Neural cell (in vitro differentiated cells): ENCODE results near the gene MAPK14. TPM values are rescaled to one million over a fixed set of nuclear protein-coding genes. Genes with fewer than 3 reads are reported as not detected.

Experiments
- H2AFZ ChIP-seq: fragments of 200-600, 300-800 bp; sonication (generic), shearing (Covaris generic); 2 replicates; pipeline ENCODE4 v1.6.0; 2014; ENCODE audit warnings: low read depth, mild to moderate bottlenecking, antibody characterized with exemption, low read length, moderate library complexity
- H3F3A ChIP-seq: fragments of 200-600 bp; shearing (Covaris generic); 2 replicates; pipeline ENCODE4 v1.6.1; 2016; ENCODE audit warnings: mild to moderate bottlenecking, moderate library complexity, mixed read lengths, antibody characterized with exemption, low read length; ENCODE audit not compliant: insufficient read depth, poor library complexity, severe bottlenecking
- H3K27ac ChIP-seq: fragments of 200-600, 300-800 bp; sonication (generic), shearing (Covaris generic); 2 replicates; pipeline ENCODE4 v1.5.1; 2014; ENCODE audit warnings: mild to moderate bottlenecking, low read length, moderate library complexity
- H3K27me3 ChIP-seq: fragments of 300-800, 200-600 bp; sonication (generic), shearing (Covaris generic); 2 replicates; pipeline ENCODE4 v1.6.0; 2014; ENCODE audit warnings: mild to moderate bottlenecking, low read depth, low read length, moderate library complexity; ENCODE audit not compliant: insufficient read depth
- H3K36me3 ChIP-seq: fragments of 300-800, 200-600 bp; sonication (generic), shearing (Covaris generic); 2 replicates; pipeline ENCODE4 v1.5.1; 2014; ENCODE audit warnings: mild to moderate bottlenecking, antibody characterized with exemption, low read length, moderate library complexity; ENCODE audit not compliant: insufficient read depth
- H3K4me2 ChIP-seq: fragments of 300-800, 200-600 bp; sonication (generic), shearing (Covaris generic); 2 replicates; pipeline ENCODE4 v1.6.0; 2014; ENCODE audit warnings: mild to moderate bottlenecking, low read length
- H3K4me3 ChIP-seq: fragments of 300-800, 200-600 bp; sonication (generic), shearing (Covaris generic); 2 replicates; pipeline ENCODE4 v1.5.1; 2014; ENCODE audit warnings: mild to moderate bottlenecking, low read length, moderate library complexity
- H3K79me2 ChIP-seq: fragments of 200-600 bp; shearing (Covaris generic); replicated peaks from 2 replicates; pipeline ENCODE4 v1.6.0; 2014; ENCODE audit warnings: mild to moderate bottlenecking, low read length, moderate library complexity; ENCODE audit not compliant: insufficient read depth
- H3K9ac ChIP-seq: fragments of 300-800, 200-600 bp; sonication (generic), shearing (Covaris generic); 2 replicates; pipeline ENCODE4 v1.6.1; 2016; ENCODE audit warnings: mild to moderate bottlenecking, low read length, mixed read lengths
- H3K9me2 ChIP-seq: fragments of 200-600 bp; shearing (Covaris generic); 2 replicates; pipeline ENCODE4 v1.6.1; 2016; ENCODE audit warnings: mild to moderate bottlenecking, low read length, mixed read lengths; ENCODE audit not compliant: insufficient read depth
- H3K9me3 ChIP-seq: fragments of 200-600, 300-800 bp; sonication (generic), shearing (Covaris generic); 2 replicates; pipeline ENCODE4 v1.6.1; 2016; ENCODE audit warnings: mild to moderate bottlenecking, mixed run types, low read length, moderate library complexity, mixed read lengths
- H4K20me1 ChIP-seq: fragments of 200-600 bp; shearing (Covaris generic); 2 replicates; pipeline ENCODE4 v1.6.1; 2016; ENCODE audit warnings: mild to moderate bottlenecking, mixed run types; ENCODE audit not compliant: insufficient read depth
- CTCF ChIP-seq: fragments of 450-650 bp; IDR thresholded peaks from 2 replicates; pipeline ENCODE4 v1.5.1; 2014; ENCODE audit warnings: antibody characterized with exemption, mild to moderate bottlenecking, moderate library complexity; ENCODE audit not compliant: poor library complexity, severe bottlenecking
- EP300 ChIP-seq: fragments of 450-650 bp; conservative IDR thresholded peaks from 2 replicates; pipeline ENCODE4 v1.6.1; 2014; ENCODE audit warnings: antibody characterized with exemption, mild to moderate bottlenecking, moderate library complexity; ENCODE audit not compliant: poor library complexity, severe bottlenecking
- EZH2 ChIP-seq: fragments of 200-600, 300-800 bp; shearing (Covaris generic), sonication (generic); IDR thresholded peaks from 2 replicates; pipeline ENCODE4 v1.6.1; 2014; ENCODE audit warnings: antibody characterized with exemption, low read length, borderline replicate concordance, mild to moderate bottlenecking; ENCODE audit not compliant: insufficient read depth, poor library complexity, severe bottlenecking
- MXI1 ChIP-seq: fragments of 450-650 bp; conservative IDR thresholded peaks from 2 replicates; pipeline ENCODE4 v1.6.1; 2014; ENCODE audit warnings: antibody characterized with exemption, mild to moderate bottlenecking; ENCODE audit not compliant: poor library complexity, severe bottlenecking
- POLR2AphosphoS5 ChIP-seq: IDR thresholded peaks from 2 replicates; pipeline ENCODE4 v1.6.1; 2012
- RAD21 ChIP-seq: fragments of 450-650 bp; conservative IDR thresholded peaks from 2 replicates; pipeline ENCODE4 v1.6.1; 2014; ENCODE audit warnings: antibody characterized with exemption, mild to moderate bottlenecking, moderate library complexity
- REST ChIP-seq: IDR thresholded peaks from 2 replicates; pipeline ENCODE4 v1.6.1; 2012; ENCODE audit warnings: borderline replicate concordance
- SMC3 ChIP-seq: fragments of 450-650 bp; conservative IDR thresholded peaks from 2 replicates; pipeline ENCODE4 v1.6.1; 2014; ENCODE audit warnings: antibody characterized with exemption, mild to moderate bottlenecking, moderate library complexity; ENCODE audit not compliant: poor library complexity
- TAF1 ChIP-seq: IDR thresholded peaks from 2 replicates; pipeline ENCODE4 v1.6.1; 2012; ENCODE audit warnings: low read depth
- polyA plus RNA-seq: library from polyadenylated mRNA; depleted of rRNA; stranded (reverse); fragments of >200 nt; gene quantifications from 2 replicates; pipeline ENCODE4 v1.2.3, GENCODE V29; 2014

MAPK14 gene
- polyA plus RNA-seq, 1 donor from 2014 or later, result 26.6 TPM

- no peaks in the 10 kb centered on the region for H3K9me3 ChIP-seq
- no peaks in the 10 kb centered on the region for H3K9me2 ChIP-seq
- no peaks in the 10 kb centered on the region for H3K36me3 ChIP-seq
- no peaks in the 10 kb centered on the region for H4K20me1 ChIP-seq
- no peak overlapping the region for H3K4me3 ChIP-seq
- peaks cover 18% of the 10 kb centered on the region for H3K27me3 ChIP-seq
- no peaks in the 10 kb centered on the region for H3K79me2 ChIP-seq
- no peak overlapping the region for H2AFZ ChIP-seq
- no peaks in the 10 kb centered on the region for H3F3A ChIP-seq
- no peak overlapping the region for H3K4me2 ChIP-seq
- H3K27ac ChIP-seq, result no peak overlapping the region
- TF ChIP-seq EZH2, result no peak
- TF ChIP-seq CTCF, result no peak
- no peak for TF ChIP-seq TAF1
- TF ChIP-seq MXI1, result no peak
- no peak for TF ChIP-seq REST
- TF ChIP-seq POLR2AphosphoS5, result no peak
- H3K9ac ChIP-seq, result no peak overlapping the region
Observed at GRCh38 chr6:36133912-36134311, 106.3 kb downstream of the MAPK14 start.

DNA sequence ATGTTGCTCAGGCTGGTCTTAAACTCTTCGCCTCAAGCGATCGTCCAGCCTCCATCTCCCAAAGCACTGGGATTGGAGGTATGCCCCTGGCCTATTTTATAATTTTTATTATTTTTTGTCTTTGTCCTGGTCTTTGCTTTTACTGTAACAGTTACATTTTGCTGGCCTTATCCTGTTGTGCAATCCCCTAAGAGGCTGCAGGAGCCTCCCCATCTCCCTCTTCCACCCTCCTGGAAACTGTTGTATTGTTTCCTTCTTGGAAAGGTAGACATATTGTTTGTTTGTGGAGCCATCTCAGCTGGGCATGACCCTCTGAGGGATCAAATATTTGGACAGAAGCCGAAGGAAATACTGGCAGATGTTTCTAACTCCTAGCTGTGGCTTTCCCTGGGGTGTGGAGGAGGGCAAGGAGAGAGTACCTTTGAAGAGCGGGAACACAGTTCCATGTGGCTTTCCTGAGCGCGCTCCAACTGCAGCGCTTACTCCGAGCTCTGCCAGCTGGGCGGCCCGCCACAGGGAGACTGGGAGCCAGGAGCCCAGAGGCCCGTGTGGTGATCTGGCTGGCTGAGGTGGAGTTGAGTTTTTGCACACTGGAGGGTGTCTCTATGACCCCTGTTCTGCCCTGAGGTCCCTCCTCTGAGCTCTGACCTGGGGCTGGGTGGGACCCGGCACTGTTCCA is 107.6 kb downstream of the MAPK14 start:
- Histone ChIP-seq H4K20me1 (no peaks in the 10 kb centered on the region), H3K4me3 (no peak overlapping the region), H3K27me3 (peaks cover 11% of the 10 kb centered on the region), H3F3A (no peaks in the 10 kb centered on the region), H3K9ac (no peak overlapping the region), H3K4me2 (no peak overlapping the region), H3K9me2 (no peaks in the 10 kb centered on the region), H2AFZ (no peak overlapping the region), H3K36me3 (no peaks in the 10 kb centered on the region), H3K27ac (no peak overlapping the region), H3K79me2 (no peaks in the 10 kb centered on the region), H3K9me3 (no peaks in the 10 kb centered on the region)
- no peak for TF ChIP-seq TAF1
- no peak for TF ChIP-seq REST
- no peak for TF ChIP-seq POLR2AphosphoS5
- TF ChIP-seq MXI1, result no peak
- no peak for TF ChIP-seq EZH2
- no peak for TF ChIP-seq SMC3
- no peak for TF ChIP-seq RAD21
- TF ChIP-seq CTCF, result no peak
- no peak for TF ChIP-seq EP300
